Parathyroid adenoma (tissue), 2 donors: ENCODE results near the gene MVB12B.

Experiments
- H2AFZ ChIP-seq: fragments of 300-600 bp; sonication (generic); one replicate; pipeline ENCODE4 v1.7.0; 2017; ENCODE audit warnings: antibody characterized with exemption, mild to moderate bottlenecking
- H3K27ac ChIP-seq: fragments of 300-600 bp; sonication (generic); one replicate; pipeline ENCODE4 v1.7.0; 2017
- H3K27me3 ChIP-seq: fragments of 300-600 bp; sonication (generic); one replicate; pipeline ENCODE4 v1.7.0; 2017; ENCODE audit warnings: low read length; ENCODE audit not compliant: control insufficient read depth, insufficient read depth
- H3K36me3 ChIP-seq: fragments of 300-600 bp; sonication (generic); one replicate; pipeline ENCODE4 v1.7.0; 2017; ENCODE audit warnings: low read length; ENCODE audit not compliant: control insufficient read depth, insufficient read depth
- H3K4me1 ChIP-seq: fragments of 300-600 bp; sonication (generic); one replicate; pipeline ENCODE4 v1.7.0; 2017; ENCODE audit warnings: control low read depth
- H3K4me2 ChIP-seq: fragments of 300-600 bp; sonication (generic); one replicate; pipeline ENCODE4 v1.7.0; 2017; ENCODE audit warnings: low read length
- H3K4me3 ChIP-seq: fragments of 300-600 bp; sonication (generic); one replicate; pipeline ENCODE4 v1.7.0; 2017; ENCODE audit warnings: low read depth, low read length
- H3K79me2 ChIP-seq: fragments of 300-600 bp; sonication (generic); one replicate; pipeline ENCODE4 v1.7.0; 2017; ENCODE audit warnings: control low read depth
- H3K9ac ChIP-seq: fragments of 300-600 bp; sonication (generic); one replicate; pipeline ENCODE4 v1.7.0; 2017; ENCODE audit warnings: mild to moderate bottlenecking
- H3K9me3 ChIP-seq: fragments of 300-600 bp; sonication (generic); one replicate; pipeline ENCODE4 v1.7.0; 2017; ENCODE audit warnings: low read length; ENCODE audit not compliant: control insufficient read depth
- TF ChIP-seq, protein P1 (sequence below): fragments of 300-600 bp; sonication (generic); IDR thresholded peaks from one replicate; pipeline ENCODE4 v1.7.0; 2017; ENCODE audit warnings: antibody characterized with exemption, mild to moderate bottlenecking
- donor health status: primary hyperparathyroidism.

MVB12B gene

DNA sequence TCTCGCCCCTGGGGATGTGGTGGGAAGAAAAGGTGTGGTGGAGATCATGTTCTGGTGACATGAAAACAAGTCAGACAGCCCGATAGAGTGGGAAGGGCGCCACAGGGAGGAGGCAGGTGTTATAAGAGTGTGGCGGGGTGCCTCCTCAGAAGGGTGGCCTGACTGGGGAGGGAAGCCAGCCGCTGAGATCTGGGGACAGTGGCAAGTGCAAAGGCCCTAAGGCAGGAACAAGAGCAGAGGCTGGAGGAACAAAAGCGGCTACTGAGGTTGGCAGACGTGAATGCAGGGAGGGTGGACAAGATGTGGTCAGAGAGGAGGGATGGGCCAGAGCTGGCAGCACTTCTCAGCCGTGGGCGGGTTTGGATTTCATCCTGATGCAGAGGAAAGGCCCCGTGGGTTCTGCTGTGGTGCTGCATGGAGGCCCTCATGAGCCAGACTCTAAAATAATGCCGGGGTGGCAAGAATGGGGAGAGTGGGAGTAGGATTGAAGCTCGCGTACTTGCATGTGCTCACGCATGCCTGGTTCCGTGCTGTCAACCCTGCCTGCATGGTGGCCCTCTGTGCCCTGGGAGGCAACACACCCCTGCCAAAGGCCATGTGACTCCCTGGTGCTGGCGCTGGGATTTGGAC lies 89.2 kb downstream of the MVB12B start:
- no peak overlapping the region for H3K4me3 ChIP-seq
- no peak overlapping the region for H3K4me2 ChIP-seq
- H3K36me3 ChIP-seq = no peaks in the 10 kb centered on the region
- H3K79me2 ChIP-seq = no peaks in the 10 kb centered on the region
- TF ChIP-seq, protein P1, sequence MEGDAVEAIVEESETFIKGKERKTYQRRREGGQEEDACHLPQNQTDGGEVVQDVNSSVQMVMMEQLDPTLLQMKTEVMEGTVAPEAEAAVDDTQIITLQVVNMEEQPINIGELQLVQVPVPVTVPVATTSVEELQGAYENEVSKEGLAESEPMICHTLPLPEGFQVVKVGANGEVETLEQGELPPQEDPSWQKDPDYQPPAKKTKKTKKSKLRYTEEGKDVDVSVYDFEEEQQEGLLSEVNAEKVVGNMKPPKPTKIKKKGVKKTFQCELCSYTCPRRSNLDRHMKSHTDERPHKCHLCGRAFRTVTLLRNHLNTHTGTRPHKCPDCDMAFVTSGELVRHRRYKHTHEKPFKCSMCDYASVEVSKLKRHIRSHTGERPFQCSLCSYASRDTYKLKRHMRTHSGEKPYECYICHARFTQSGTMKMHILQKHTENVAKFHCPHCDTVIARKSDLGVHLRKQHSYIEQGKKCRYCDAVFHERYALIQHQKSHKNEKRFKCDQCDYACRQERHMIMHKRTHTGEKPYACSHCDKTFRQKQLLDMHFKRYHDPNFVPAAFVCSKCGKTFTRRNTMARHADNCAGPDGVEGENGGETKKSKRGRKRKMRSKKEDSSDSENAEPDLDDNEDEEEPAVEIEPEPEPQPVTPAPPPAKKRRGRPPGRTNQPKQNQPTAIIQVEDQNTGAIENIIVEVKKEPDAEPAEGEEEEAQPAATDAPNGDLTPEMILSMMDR = no peak
- no peak overlapping the region for H2AFZ ChIP-seq
- H3K9ac ChIP-seq = no peak overlapping the region
- no peaks in the 10 kb centered on the region for H3K9me3 ChIP-seq
- H3K4me1 ChIP-seq = no peaks in the 10 kb centered on the region
- no peak overlapping the region for H3K27ac ChIP-seq
- H3K27me3 ChIP-seq = no peaks in the 10 kb centered on the region

GRCh38 chr9:126417043-126417442 lies 90.4 kb downstream of the MVB12B start:
- H3K79me2 ChIP-seq = no peaks in the 10 kb centered on the region
- no peaks in the 10 kb centered on the region for H3K9me3 ChIP-seq
- H3K9ac ChIP-seq = no peak overlapping the region
- TF ChIP-seq, protein P1 = no peak
- H3K27ac ChIP-seq = no peak overlapping the region
- H3K36me3 ChIP-seq = no peaks in the 10 kb centered on the region
- no peak overlapping the region for H3K4me2 ChIP-seq
- no peaks in the 10 kb centered on the region for H3K27me3 ChIP-seq
- no peak overlapping the region for H3K4me3 ChIP-seq
- no peak overlapping the region for H2AFZ ChIP-seq
- H3K4me1 ChIP-seq = no peaks in the 10 kb centered on the region

GRCh38 chr9:126417684-126418083 lies 91.1 kb downstream of the MVB12B start:
- Histone ChIP-seq H3K4me1 (no peaks in the 10 kb centered on the region), H3K27ac (no peak overlapping the region), H3K36me3 (no peaks in the 10 kb centered on the region), H3K4me3 (no peak overlapping the region), H3K79me2 (no peaks in the 10 kb centered on the region), H3K4me2 (no peak overlapping the region), H2AFZ (no peak overlapping the region), H3K9ac (no peak overlapping the region), H3K27me3 (no peaks in the 10 kb centered on the region), H3K9me3 (no peaks in the 10 kb centered on the region)
- TF ChIP-seq, protein P1 = no peak

DNA sequence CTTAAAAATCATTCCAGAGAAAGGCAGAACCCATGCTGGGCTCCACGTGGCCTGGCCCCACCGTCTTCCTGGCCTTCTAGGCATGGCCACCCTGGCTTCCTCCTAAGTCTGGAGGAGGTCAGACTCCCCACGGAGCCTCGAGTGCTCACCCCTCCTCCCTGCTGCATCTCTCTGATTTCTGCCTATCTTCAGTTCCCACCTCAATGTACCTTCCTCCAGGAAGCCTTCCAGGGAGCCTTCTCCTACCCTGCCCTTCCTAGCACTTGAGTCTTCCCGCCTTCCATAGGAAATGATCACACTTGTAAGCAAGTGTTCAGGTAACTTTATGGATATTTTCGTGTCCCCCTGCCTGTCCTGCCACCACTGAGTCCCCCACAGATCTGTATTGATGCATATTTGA lies 92.0 kb downstream of the MVB12B start:
- H2AFZ ChIP-seq = no peak overlapping the region
- TF ChIP-seq, protein P1 = no peak
- H3K27me3 ChIP-seq = no peaks in the 10 kb centered on the region
- no peaks in the 10 kb centered on the region for H3K9me3 ChIP-seq
- no peak overlapping the region for H3K9ac ChIP-seq
- H3K4me3 ChIP-seq = no peak overlapping the region
- no peaks in the 10 kb centered on the region for H3K36me3 ChIP-seq
- H3K4me1 ChIP-seq = no peaks in the 10 kb centered on the region
- no peak overlapping the region for H3K27ac ChIP-seq
- no peak overlapping the region for H3K4me2 ChIP-seq
- H3K79me2 ChIP-seq = no peaks in the 10 kb centered on the region

DNA sequence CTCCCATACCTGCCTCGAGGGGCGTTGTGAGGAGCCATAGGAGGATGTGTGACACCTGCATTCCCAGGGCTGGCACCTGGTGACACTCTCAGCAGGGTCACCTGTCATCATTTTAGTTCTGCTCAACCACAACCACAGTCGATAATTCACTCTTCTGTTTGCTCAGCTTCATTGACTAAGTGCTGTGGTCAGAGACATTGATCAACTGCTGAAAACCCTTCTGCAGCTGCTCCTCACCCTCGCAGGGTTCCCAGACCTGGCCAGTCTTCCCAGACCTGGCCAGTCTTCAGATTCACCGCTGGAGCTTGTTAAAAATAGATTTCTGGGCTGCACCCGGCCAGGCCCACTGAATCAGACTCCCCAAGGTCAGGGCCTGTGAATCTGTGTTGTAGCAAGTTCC lies 92.8 kb downstream of the MVB12B start:
- Histone ChIP-seq H3K4me1 (no peaks in the 10 kb centered on the region), H3K27me3 (no peaks in the 10 kb centered on the region), H3K4me2 (no peak overlapping the region), H2AFZ (no peak overlapping the region), H3K9ac (no peak overlapping the region), H3K36me3 (no peaks in the 10 kb centered on the region), H3K9me3 (no peaks in the 10 kb centered on the region), H3K4me3 (no peak overlapping the region), H3K79me2 (no peaks in the 10 kb centered on the region), H3K27ac (no peak overlapping the region)
- TF ChIP-seq, protein P1 = no peak
